ENCODE results near the gene PSMB11. TPM values are rescaled to one million over a fixed set of nuclear protein-coding genes. Genes with fewer than 3 reads are reported as not detected.

PSMB11 gene
- total RNA-seq, 1 experiment from 2014 or later, result not detected

- Histone ChIP-seq H3K9me3 (ENCODE audit: control insufficient read depth in 1 of 2, insufficient read depth in 1 of 2, low read depth in 1 of 2, low read length in 2 of 2) (no peaks in the 10 kb centered on the region), H3K79me2 (ENCODE audit: insufficient read depth, low read length) (no peaks in the 10 kb centered on the region), H3K27me3 (ENCODE audit: insufficient read depth, low read length) (no peaks in the 10 kb centered on the region), H3K9me2 (ENCODE audit: insufficient read depth) (no peaks in the 10 kb centered on the region), H3K4me3 (replicated peaks in 1 of 2; ENCODE audit: low read depth in 1 of 2, low read length in 2 of 2) (no peak overlapping the region), H2AFZ (ENCODE audit: low read depth, low read length, poor library complexity, severe bottlenecking) (no peak overlapping the region), H3K4me1 (ENCODE audit: control insufficient read depth in 1 of 2, insufficient read depth in 2 of 2, low read length in 2 of 2) (peaks cover 12 to 28% of the 10 kb centered on the region in 2 experiments), H3K9ac (ENCODE audit: low read length) (no peak overlapping the region), H3K27ac (ENCODE audit: low read depth, low read length) (peak overlapping the region; percentile 84; the same call in 1 of the 2 replicates), H4K20me1 (ENCODE audit: insufficient read depth) (no peaks in the 10 kb centered on the region), H3K36me3 (ENCODE audit: control insufficient read depth in 1 of 2, insufficient read depth in 2 of 2, low read length in 2 of 2) (peaks cover 5 to 9% of the 10 kb centered on the region in 2 experiments; a peak in 3 of 4 replicates), H3K4me2 (ENCODE audit: low read length) (no peak overlapping the region)
- ChIA-PET CTCF (interaction anchor here (1.8 to 9.9 kb wide), 4 partner anchors 14 to 71 kb away, joined by 9 to 175 read pairs (median 16); partner anchors contain the start of gene AJUBA), POLR2A (interaction anchor here (1.3 kb wide), 1 partner anchor 40 kb away, joined by 3 read pairs; the partner anchor contains the start of genes ACIN1 and C14orf119), RAD21 (ENCODE audit: low non-redundant PET in 1 of 2, low total read pairs in 2 of 2, uncharacterized antibody in 2 of 2, unreplicated experiment in 2 of 2) (interaction anchor here in 1 of 2 experiments (0.7 to 2.2 kb wide), 3 partner anchors 14 to 68 kb away, joined by 3 to 10 read pairs (median 3); no protein-coding TSS in a partner anchor)
- no peak for DNase-seq (ENCODE audit: low read depth, low spot score)
- BruUV-seq (replicated peaks), result no TSS peak
- no peak for TF ChIP-seq MAX (IDR thresholded peaks at IDR 0.05)
- TF ChIP-seq ZBTB33 (IDR thresholded peaks at IDR 0.05; ENCODE audit: extremely low read depth, insufficient replicate concordance, low read length), result no peak
- no peak for TF ChIP-seq ZNF274 (IDR thresholded peaks at IDR 0.05; ENCODE audit: low read depth, low read length)
- no peak for ATAC-seq
- intact Hi-C loops (cut with micrococcal nuclease), result loop anchor here (5.0 kb wide), 2 partner anchors 48 to 498 kb away; no protein-coding TSS in a partner anchor
These were observed 13.1 kb downstream of the PSMB11 start for GRCh38 chr14:23055147-23055550.

- Histone ChIP-seq H3K79me2 (ENCODE audit: insufficient read depth, low read length) (peaks cover 1% of the 10 kb centered on the region; the same call in 1 of the 2 replicates), H4K20me1 (ENCODE audit: insufficient read depth) (no peaks in the 10 kb centered on the region), H3K9ac (ENCODE audit: low read length) (no peak overlapping the region), H3K4me2 (ENCODE audit: low read length) (peak overlapping the region; percentile 95), H2AFZ (ENCODE audit: low read depth, low read length, poor library complexity, severe bottlenecking) (no peak overlapping the region), H3K4me3 (replicated peaks in 1 of 2; ENCODE audit: low read depth in 1 of 2, low read length in 2 of 2) (peak overlapping the region in 1 of 2 experiments; percentile 59; a peak in 1 of 4 replicates), H3K27ac (ENCODE audit: low read depth, low read length) (peak overlapping the region; percentile 84; the same call in 1 of the 2 replicates), H3K9me2 (ENCODE audit: insufficient read depth) (no peaks in the 10 kb centered on the region), H3K9me3 (ENCODE audit: control insufficient read depth in 1 of 2, insufficient read depth in 1 of 2, low read depth in 1 of 2, low read length in 2 of 2) (no peaks in the 10 kb centered on the region), H3K36me3 (ENCODE audit: control insufficient read depth in 1 of 2, insufficient read depth in 2 of 2, low read length in 2 of 2) (peaks cover 10 to 12% of the 10 kb centered on the region in 2 experiments; a peak in 3 of 4 replicates), H3K4me1 (ENCODE audit: control insufficient read depth in 1 of 2, insufficient read depth in 2 of 2, low read length in 2 of 2) (peaks cover 12 to 28% of the 10 kb centered on the region in 2 experiments), H3K27me3 (ENCODE audit: insufficient read depth, low read length) (no peaks in the 10 kb centered on the region)
- ChIA-PET RAD21 (ENCODE audit: low non-redundant PET in 1 of 2, low total read pairs in 2 of 2, uncharacterized antibody in 2 of 2, unreplicated experiment in 2 of 2) (interaction anchor here (1.0 to 2.2 kb wide), 3 partner anchors 13 to 61 kb away, joined by 3 to 10 read pairs (median 3); no protein-coding TSS in a partner anchor), CTCF (interaction anchor here (1.5 to 9.9 kb wide), 5 partner anchors 13 to 82 kb away, joined by 6 to 175 read pairs (median 13); partner anchors contain the start of gene AJUBA), POLR2A (interaction anchor here (1.1 to 1.3 kb wide), 2 partner anchors 16 to 39 kb away, joined by 3 read pairs; partner anchors contain the start of genes ACIN1 and C14orf119)
- no peak for ATAC-seq
- intact Hi-C loops (cut with micrococcal nuclease), result loop anchor here (5.0 kb wide), 2 partner anchors 48 to 498 kb away; no protein-coding TSS in a partner anchor
- no TSS peak for BruUV-seq (replicated peaks)
- DNase-seq (ENCODE audit: low read depth, low spot score), result no peak
- TF ChIP-seq CTCF (IDR thresholded peaks at IDR 0.05 in 2 of 3, conservative IDR thresholded peaks at IDR 0.05 in 1 of 3; ENCODE audit: borderline replicate concordance in 1 of 3, insufficient read depth in 1 of 3, low read depth in 2 of 3, low read length in 2 of 3) (no peak), SIN3A (IDR thresholded peaks at IDR 0.05; ENCODE audit: low read depth) (no peak), ZNF274 (IDR thresholded peaks at IDR 0.05; ENCODE audit: low read depth, low read length) (no peak), SP1 (IDR thresholded peaks at IDR 0.05; ENCODE audit: low read depth) (no peak), EGR1 (IDR thresholded peaks at IDR 0.05; ENCODE audit: low read depth) (no peak), EZH2 (IDR thresholded peaks at IDR 0.05) (no peak), POLR2A (IDR thresholded peaks at IDR 0.05; ENCODE audit: borderline replicate concordance, extremely low read depth, insufficient read depth, insufficient read length) (no peak), CBX3 (IDR thresholded peaks at IDR 0.05; ENCODE audit: low read depth) (no peak), FOSL1 (IDR thresholded peaks at IDR 0.05; ENCODE audit: low read depth) (no peak)
These were observed 13.7 kb downstream of the PSMB11 start for GRCh38 chr14:23055621-23056144.
